HL-60 (cell line): Measurements from ENCODE around the gene NET1.

Source experiments
- DNase-seq, 2 experiments: peaks; one replicate each; pipeline ENCODE4 v3.0.0-alpha.2; 2010 to 2020; ENCODE audit warnings: low read depth in 1 of 2, low spot score in 1 of 2
- H3K27ac ChIP-seq: fragments of 250-450 bp; sonication (Bioruptor Pico); replicated peaks from 2 replicates; pipeline ENCODE4 v1.5.1; 2020; ENCODE audit warnings: mild to moderate bottlenecking, moderate library complexity
- H3K27me3 ChIP-seq: fragments of 250-450 bp; sonication (Bioruptor Pico); 2 replicates; pipeline ENCODE4 v1.5.1; 2021; ENCODE audit warnings: mild to moderate bottlenecking, moderate library complexity; ENCODE audit not compliant: insufficient read depth, poor library complexity, severe bottlenecking
- H3K4me3 ChIP-seq: replicated peaks from 2 replicates; pipeline ENCODE4 v1.5.1; 2011; ENCODE audit warnings: mild to moderate bottlenecking, control low read depth, low read length; ENCODE audit not compliant: insufficient read depth
- CTCF ChIP-seq: IDR thresholded peaks from one replicate; pipeline ENCODE4 v1.5.1; 2011; ENCODE audit warnings: low read length, control low read depth, inconsistent platforms; ENCODE audit not compliant: insufficient read depth
- GABPA ChIP-seq: IDR thresholded peaks from 2 replicates; pipeline ENCODE4 v1.6.1; 2012; ENCODE audit warnings: low read depth
- POLR2AphosphoS5 ChIP-seq: IDR thresholded peaks from 2 replicates; pipeline ENCODE4 v1.6.1; 2012; ENCODE audit warnings: low read depth
- REST ChIP-seq: IDR thresholded peaks from 2 replicates; pipeline ENCODE4 v1.6.1; 2012; ENCODE audit warnings: low read depth; ENCODE audit not compliant: insufficient replicate concordance
- SPI1 ChIP-seq: IDR thresholded peaks from 2 replicates; pipeline ENCODE4 v1.6.1; 2012; ENCODE audit warnings: low read depth, mild to moderate bottlenecking, borderline replicate concordance

Gene NET1

GRCh38 chr10:5424751-5425150 is 12.4 kb downstream of the NET1 start:
- TF ChIP-seq GABPA (no peak), POLR2AphosphoS5 (no peak), REST (no peak), SPI1 (no peak), CTCF (no peak)

GRCh38 chr10:5428133-5428532 is 15.8 kb downstream of the NET1 start:
- H3K4me3 ChIP-seq: no peak overlapping the region
- H3K27ac ChIP-seq: no peak overlapping the region
- no peaks in the 10 kb centered on the region for H3K27me3 ChIP-seq
- TF ChIP-seq GABPA (no peak), CTCF (no peak), REST (no peak), POLR2AphosphoS5 (no peak), SPI1 (no peak)
- no peak for DNase-seq

More at GRCh38 chr10:5424751-5425150, 12.4 kb downstream of the NET1 start:
- H3K27me3 ChIP-seq: no peaks in the 10 kb centered on the region
- DNase-seq: no peak
- H3K4me3 ChIP-seq: no peak overlapping the region
- H3K27ac ChIP-seq: no peak overlapping the region

- no peak for DNase-seq
- H3K27ac ChIP-seq: no peak overlapping the region
- no peak overlapping the region for H3K4me3 ChIP-seq
- TF ChIP-seq REST (no peak), POLR2AphosphoS5 (no peak), GABPA (no peak), SPI1 (no peak), CTCF (no peak)
- H3K27me3 ChIP-seq: no peaks in the 10 kb centered on the region
These were observed 20.8 kb downstream of the NET1 start for GRCh38 chr10:5433182-5433581.
